Measurements from ENCODE around the gene NCK1. TPM values are rescaled to one million over a fixed set of nuclear protein-coding genes. Genes with fewer than 3 reads are reported as not detected.
"Not testable (repeated sequence)": the region's sequence is repeated elsewhere in the genome, so short reads cannot be mapped to it uniquely, and the experiment has no call there.

Gene NCK1
- polyA plus RNA-seq, 3 donors, result 14.5 to 37.9 (median 32.1) TPM

GRCh38 chr3:136958939-136959338 is 96.9 kb downstream of the NCK1 start:
- H3K27ac ChIP-seq (ENCODE audit: low read depth, low read length), result no peak overlapping the region
- WGBS, 3 donors, result 61 to 74% (median 62%) methylated on average over 2 of the region's 2 CpGs

- H3K27ac ChIP-seq (ENCODE audit: low read depth, low read length), result no peak overlapping the region
- 94 to 96% (median 95%) methylated on average over 6 of the region's 6 CpGs for WGBS, 3 donors
Observed at GRCh38 chr3:136959599-136959998, 97.6 kb downstream of the NCK1 start.

- H3K27ac ChIP-seq (ENCODE audit: low read depth, low read length), result no peak overlapping the region
- 74 to 82% (median 79%) methylated on average over 4 of the region's 4 CpGs for WGBS, 3 donors
Observed at GRCh38 chr3:136960838-136961836, 99.1 kb downstream of the NCK1 start.

GRCh38 chr3:136962927-136963326 is 100.9 kb downstream of the NCK1 start:
- 29 to 85% (median 84%) methylated on average over 1 of the region's 1 CpG for WGBS, 3 donors

GRCh38 chr3:136969539-136969938 is 107.5 kb downstream of the NCK1 start:
- 89 to 97% (median 96%) methylated on average over 6 of the region's 14 CpGs for WGBS, 3 donors
- not testable (repeated sequence) for H3K27ac ChIP-seq (ENCODE audit: low read depth, low read length)

More at GRCh38 chr3:136962927-136963326, 100.9 kb downstream of the NCK1 start:
- no peak overlapping the region for H3K27ac ChIP-seq (ENCODE audit: low read depth, low read length)

- WGBS, 3 donors, result 94 to 100% (median 97%) methylated on average over 4 of the region's 4 CpGs
- no peak overlapping the region for H3K27ac ChIP-seq (ENCODE audit: low read depth, low read length)
Observed at GRCh38 chr3:136973352-136973751, 111.3 kb downstream of the NCK1 start.

GRCh38 chr3:136974670-136975069 is 112.7 kb downstream of the NCK1 start:
- WGBS, 3 donors, result 45 to 69% (median 67%) methylated on average over 2 of the region's 2 CpGs

GRCh38 chr3:136979204-136979603 is 117.2 kb downstream of the NCK1 start:
- no peak overlapping the region for H3K27ac ChIP-seq (ENCODE audit: low read depth, low read length)

More at GRCh38 chr3:136974670-136975069, 112.7 kb downstream of the NCK1 start:
- no peak overlapping the region for H3K27ac ChIP-seq (ENCODE audit: low read depth, low read length)

- WGBS, 3 donors, result 80 to 84% (median 82%) methylated on average over 3 of the region's 3 CpGs
- H3K27ac ChIP-seq (ENCODE audit: low read depth, low read length), result no peak overlapping the region
Observed at GRCh38 chr3:136979684-136980083, 117.7 kb downstream of the NCK1 start.

- no peak overlapping the region for H3K27ac ChIP-seq (ENCODE audit: low read depth, low read length)
- WGBS, 3 donors, result 90 to 91% (median 91%) methylated on average over 5 of the region's 5 CpGs
Observed at GRCh38 chr3:136982033-136982432, 120.0 kb downstream of the NCK1 start.

GRCh38 chr3:136982520-136983138 is 120.6 kb downstream of the NCK1 start:
- no peak overlapping the region for H3K27ac ChIP-seq (ENCODE audit: low read depth, low read length)

GRCh38 chr3:136984837-136985236 is 122.8 kb downstream of the NCK1 start:
- 62 to 63% (median 63%) methylated on average over 3 of the region's 3 CpGs for WGBS, 3 donors
- H3K27ac ChIP-seq (ENCODE audit: low read depth, low read length), result no peak overlapping the region

More at GRCh38 chr3:136982520-136983138, 120.6 kb downstream of the NCK1 start:
- WGBS, 3 donors, result 93 to 97% (median 95%) methylated on average over 4 of the region's 4 CpGs

GRCh38 chr3:136987398-136987980 is 125.5 kb downstream of the NCK1 start:
- 95 to 99% (median 95%) methylated on average over 14 to 39 of the region's 39 CpGs for WGBS, 3 donors
- not testable (repeated sequence) for H3K27ac ChIP-seq (ENCODE audit: low read depth, low read length)

- 91% methylated on average over 2 of the region's 2 CpGs for WGBS, 3 donors
Observed at GRCh38 chr3:136988651-136989050, 126.6 kb downstream of the NCK1 start.

GRCh38 chr3:136989781-136990524 is 127.9 kb downstream of the NCK1 start:
- no peak overlapping the region for H3K27ac ChIP-seq (ENCODE audit: low read depth, low read length)
- 76 to 88% (median 87%) methylated on average over 4 of the region's 4 CpGs for WGBS, 3 donors

More at GRCh38 chr3:136988651-136989050, 126.6 kb downstream of the NCK1 start:
- no peak overlapping the region for H3K27ac ChIP-seq (ENCODE audit: low read depth, low read length)

- 84 to 98% (median 95%) methylated on average over 4 of the region's 4 CpGs for WGBS, 3 donors
- no peak overlapping the region for H3K27ac ChIP-seq (ENCODE audit: low read depth, low read length)
Observed at GRCh38 chr3:136990826-136991225, 128.8 kb downstream of the NCK1 start.

GRCh38 chr3:136992115-136992514 is 130.1 kb downstream of the NCK1 start:
- H3K27ac ChIP-seq (ENCODE audit: low read depth, low read length), result no peak overlapping the region

GRCh38 chr3:136994772-136995516 is 132.9 kb downstream of the NCK1 start:
- H3K27ac ChIP-seq (ENCODE audit: low read depth, low read length), result no peak overlapping the region
- 21 to 24% (median 22%) methylated on average over 8 of the region's 8 CpGs for WGBS, 3 donors

More at GRCh38 chr3:136992115-136992514, 130.1 kb downstream of the NCK1 start:
- 91 to 95% (median 93%) methylated on average over 2 of the region's 2 CpGs for WGBS, 3 donors
